Bronchus fibroblast of lung (primary cell): ENCODE measurements around the gene OR4C13. TPM values are rescaled to one million over a fixed set of nuclear protein-coding genes. Genes with fewer than 3 reads are reported as not detected.

Experiments
- total RNA-seq: library from RNA; depleted of rRNA; stranded (reverse); fragments of >200 nt; gene quantifications from 2 replicates; pipeline ENCODE4 v1.2.3, GENCODE V29; 2015

OR4C13 gene
- not detected in 2 replicates for total RNA-seq

GRCh38 chr11:49952091-49952490 is at the start of gene OR4C13:
TSS of gene OR4C13 (plus strand) at chr11:49952391. CDS start at chr11:49952423, 32 bp downstream.

GRCh38 chr11:49982435-49982834 is 30.2 kb downstream of the OR4C13 start, which contains the start of gene OR4C12:
TSS of gene OR4C12 (minus strand) at chr11:49982535. CDS start at chr11:49982501, 34 bp downstream.

Other genes starting within 250 kb of the OR4C13 start
- gene OR4C12, start 30.1 kb downstream of the OR4C13 start, total RNA-seq: not detected in 2 replicates
- not detected in 2 replicates for gene OR4C45, start 80.5 kb downstream of the OR4C13 start, total RNA-seq